Measurements from ENCODE around the gene ZFP1. TPM values are rescaled to one million over a fixed set of nuclear protein-coding genes. Genes with fewer than 3 reads are reported as not detected.

Gene ZFP1
- total RNA-seq, 1 donor from 2014 or later, result 19.8 TPM

DNA sequence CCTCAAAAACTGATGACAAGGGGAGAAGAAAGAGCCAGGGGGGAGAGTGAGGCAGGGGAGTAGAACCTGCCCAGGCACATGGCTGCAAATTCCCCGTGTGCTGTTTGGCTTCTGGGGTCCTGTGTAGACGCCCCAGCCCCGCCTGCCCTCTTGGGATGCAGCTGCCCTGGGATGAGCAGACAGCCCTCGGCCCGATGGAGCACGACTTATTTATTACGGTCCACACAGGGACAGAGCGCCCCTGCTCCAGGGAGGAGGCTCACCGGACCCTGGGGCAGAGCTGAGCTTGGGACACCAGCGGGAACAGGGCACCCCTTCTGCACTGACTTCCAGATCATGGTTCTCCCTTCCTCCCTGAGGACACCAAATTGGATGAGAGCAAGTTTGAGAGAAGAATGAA is 40.8 kb upstream of the ZFP1 start:
- no peak for DNase-seq (ENCODE audit: extremely low spot score, unreplicated experiment)
- H3K4me1 Mint-ChIP-seq (ENCODE audit: unreplicated experiment), result peaks cover 9% of the 10 kb centered on the region
- no peak for TF ChIP-seq CTCF (conservative IDR thresholded peaks at IDR 0.05)
- peaks cover 14% of the 10 kb centered on the region for H3K36me3 Mint-ChIP-seq
- no peaks in the 10 kb centered on the region for H3K9me3 Mint-ChIP-seq
- no peak overlapping the region for H3K4me3 Mint-ChIP-seq
- H3K27ac Mint-ChIP-seq, result no peak overlapping the region
- H3K27me3 Mint-ChIP-seq, result no peaks in the 10 kb centered on the region

GRCh38 chr16:75108792-75109731 is 39.3 kb upstream of the ZFP1 start:
- Mint-ChIP-seq H3K27me3 (no peaks in the 10 kb centered on the region), H3K4me3 (no peak overlapping the region), H3K36me3 (peaks cover 11% of the 10 kb centered on the region), H3K27ac (peak overlapping the region; percentile 18), H3K4me1 (ENCODE audit: unreplicated experiment) (peaks cover 9% of the 10 kb centered on the region), H3K9me3 (no peaks in the 10 kb centered on the region)
- TF ChIP-seq CTCF (conservative IDR thresholded peaks at IDR 0.05), result no peak
- no peak for DNase-seq (ENCODE audit: extremely low spot score, unreplicated experiment)

- H3K9me3 Mint-ChIP-seq, result no peaks in the 10 kb centered on the region
- H3K27me3 Mint-ChIP-seq, result no peaks in the 10 kb centered on the region
- H3K36me3 Mint-ChIP-seq, result peaks cover 4% of the 10 kb centered on the region
- no peak for TF ChIP-seq CTCF (conservative IDR thresholded peaks at IDR 0.05)
- H3K4me3 Mint-ChIP-seq, result no peak overlapping the region
- DNase-seq (ENCODE audit: extremely low spot score, unreplicated experiment), result no peak
- peak overlapping the region; percentile 18 for H3K27ac Mint-ChIP-seq
- H3K4me1 Mint-ChIP-seq (ENCODE audit: unreplicated experiment), result peaks cover 9% of the 10 kb centered on the region
Measured at GRCh38 chr16:75109732-75110243, 38.5 kb upstream of the ZFP1 start.

GRCh38 chr16:75110637-75111513 is 37.4 kb upstream of the ZFP1 start:
- TF ChIP-seq CTCF (conservative IDR thresholded peaks at IDR 0.05), result peak; percentile 90
- peaks cover 9% of the 10 kb centered on the region for H3K4me1 Mint-ChIP-seq (ENCODE audit: unreplicated experiment)
- peak overlapping the region; percentile 82 for H3K27ac Mint-ChIP-seq
- H3K27me3 Mint-ChIP-seq, result no peaks in the 10 kb centered on the region
- H3K9me3 Mint-ChIP-seq, result no peaks in the 10 kb centered on the region
- peaks cover 4% of the 10 kb centered on the region for H3K36me3 Mint-ChIP-seq
- no peak for DNase-seq (ENCODE audit: extremely low spot score, unreplicated experiment)
- H3K4me3 Mint-ChIP-seq, result peak overlapping the region; percentile 75

DNA sequence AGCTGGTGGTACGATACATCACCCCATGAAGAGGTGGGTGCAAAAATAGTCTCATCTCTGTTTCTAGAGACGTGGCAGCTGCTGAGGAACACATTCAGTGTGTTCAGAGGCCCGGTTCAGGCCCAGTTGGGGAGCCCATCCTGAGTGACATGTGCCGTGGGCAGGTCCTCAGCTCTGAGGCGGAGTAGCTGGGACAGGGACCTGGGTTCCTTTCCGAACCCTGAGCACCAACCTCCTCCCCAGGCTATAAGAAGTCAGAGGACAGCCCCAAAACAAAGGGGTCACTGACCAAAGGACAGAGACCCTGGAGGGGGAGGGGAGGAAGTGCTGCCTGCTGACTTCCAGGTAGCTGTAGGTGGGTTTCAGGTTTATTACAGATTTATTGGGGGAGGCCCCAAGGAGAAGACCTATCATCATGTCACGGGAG is 36.8 kb upstream of the ZFP1 start:
- peaks cover 9% of the 10 kb centered on the region for H3K4me1 Mint-ChIP-seq (ENCODE audit: unreplicated experiment)
- H3K27ac Mint-ChIP-seq, result no peak overlapping the region
- H3K9me3 Mint-ChIP-seq, result no peaks in the 10 kb centered on the region
- no peak for DNase-seq (ENCODE audit: extremely low spot score, unreplicated experiment)
- no peaks in the 10 kb centered on the region for H3K27me3 Mint-ChIP-seq
- peak; percentile 5 for TF ChIP-seq CTCF (conservative IDR thresholded peaks at IDR 0.05)
- H3K4me3 Mint-ChIP-seq, result no peak overlapping the region
- H3K36me3 Mint-ChIP-seq, result peaks cover 4% of the 10 kb centered on the region

Data from type B pancreatic cell (in vitro differentiated cells).